ENCODE results near the gene TIMP3. TPM values are rescaled to one million over a fixed set of nuclear protein-coding genes. Genes with fewer than 3 reads are reported as not detected.

Gene TIMP3
- total RNA-seq, 2 experiments from 2014 or later: not detected

DNA sequence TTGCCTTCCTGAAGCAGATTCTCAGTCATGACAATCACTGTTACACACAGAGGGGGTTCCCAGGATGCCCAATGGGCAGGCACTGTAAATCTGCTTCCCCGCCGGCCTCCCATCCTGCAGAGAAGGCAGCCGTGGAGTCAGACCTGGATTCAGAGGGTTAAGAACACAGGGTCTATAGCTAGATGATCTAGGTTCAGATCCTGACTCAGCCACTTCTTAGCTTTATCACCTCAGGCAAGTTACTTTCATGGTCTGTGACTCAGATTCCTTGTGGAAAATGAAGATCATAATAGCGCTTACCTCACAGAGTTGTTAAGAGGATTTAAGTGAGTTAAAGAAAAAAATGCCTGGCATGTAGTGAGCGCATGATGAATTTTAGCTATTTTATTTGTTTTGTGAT is 95.9 kb downstream of the TIMP3 start:
- H3K36me3 Mint-ChIP-seq: no peaks in the 10 kb centered on the region
- ChIA-PET CTCF (no interaction called here), POLR2A (no interaction called here)
- DNase-seq: no peak
- H3K27me3 Mint-ChIP-seq: peaks cover 9% of the 10 kb centered on the region
- H3K27ac Mint-ChIP-seq: no peak overlapping the region
- intact Hi-C loops (cut with micrococcal nuclease): no loop called here
- H3K4me3 Mint-ChIP-seq: no peak overlapping the region
- no peaks in the 10 kb centered on the region for H3K9me3 Mint-ChIP-seq
- H3K4me1 Mint-ChIP-seq (ENCODE audit: low read depth): no peaks in the 10 kb centered on the region

- intact Hi-C loops (cut with micrococcal nuclease): no loop called here
- Mint-ChIP-seq H3K4me1 (ENCODE audit: low read depth) (no peaks in the 10 kb centered on the region), H3K27ac (no peak overlapping the region), H3K36me3 (no peaks in the 10 kb centered on the region), H3K27me3 (no peaks in the 10 kb centered on the region), H3K4me3 (no peak overlapping the region), H3K9me3 (no peaks in the 10 kb centered on the region)
- DNase-seq: no peak
- ChIA-PET CTCF (no interaction called here), POLR2A (no interaction called here)
These were observed 99.6 kb downstream of the TIMP3 start for GRCh38 chr22:32900886-32901635.

GRCh38 chr22:32901925-32902324 is 100.4 kb downstream of the TIMP3 start:
- Mint-ChIP-seq H3K9me3 (no peaks in the 10 kb centered on the region), H3K4me1 (ENCODE audit: low read depth) (no peaks in the 10 kb centered on the region), H3K27ac (no peak overlapping the region), H3K36me3 (no peaks in the 10 kb centered on the region), H3K27me3 (no peaks in the 10 kb centered on the region), H3K4me3 (no peak overlapping the region)
- ChIA-PET CTCF (interaction anchor here (0.6 to 1.6 kb wide), 3 partner anchors 14 to 105 kb away, joined by 3 read pairs; no protein-coding TSS in a partner anchor), POLR2A (no interaction called here)
- DNase-seq: no peak
- intact Hi-C loops (cut with micrococcal nuclease): no loop called here

- CTCF ChIA-PET: interaction anchor here (1.6 kb wide), 1 partner anchor 12 kb away, joined by 3 read pairs; no protein-coding TSS in a partner anchor
- POLR2A ChIA-PET: no interaction called here
- Mint-ChIP-seq H3K27me3 (no peaks in the 10 kb centered on the region), H3K4me3 (no peak overlapping the region), H3K9me3 (no peaks in the 10 kb centered on the region), H3K4me1 (ENCODE audit: low read depth) (no peaks in the 10 kb centered on the region), H3K27ac (no peak overlapping the region), H3K36me3 (no peaks in the 10 kb centered on the region)
- intact Hi-C loops (cut with micrococcal nuclease): no loop called here
- DNase-seq: no peak
These were observed 102.0 kb downstream of the TIMP3 start for GRCh38 chr22:32903507-32903906.

DNA sequence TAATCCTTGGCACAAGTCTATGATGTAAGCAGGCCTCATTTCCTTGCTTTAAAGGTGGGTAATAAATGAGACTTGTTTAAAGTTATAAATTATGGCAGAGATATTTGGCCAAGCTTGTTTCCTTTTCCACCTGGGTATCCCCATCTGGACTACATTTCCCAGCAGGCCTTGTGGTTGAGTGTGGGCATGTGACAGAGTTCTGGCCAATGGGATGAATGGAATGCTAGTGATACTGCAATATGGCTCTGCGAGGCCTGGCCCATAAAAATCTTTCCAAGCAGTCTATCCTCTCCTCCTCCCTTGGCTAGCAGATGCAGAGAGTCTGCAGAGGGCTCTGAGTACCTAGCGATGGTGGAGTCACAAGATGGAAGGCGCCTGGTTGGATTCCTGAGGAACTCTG is 102.5 kb downstream of the TIMP3 start:
- Mint-ChIP-seq H3K9me3 (no peaks in the 10 kb centered on the region), H3K27ac (no peak overlapping the region), H3K4me3 (no peak overlapping the region), H3K36me3 (no peaks in the 10 kb centered on the region), H3K27me3 (no peaks in the 10 kb centered on the region), H3K4me1 (ENCODE audit: low read depth) (no peaks in the 10 kb centered on the region)
- peak; percentile 23 for DNase-seq
- ChIA-PET POLR2A (interaction anchor here (0.6 kb wide), 1 partner anchor 72 kb away, joined by 4 read pairs; no protein-coding TSS in a partner anchor), CTCF (no interaction called here)
- intact Hi-C loops (cut with micrococcal nuclease): no loop called here

DNA sequence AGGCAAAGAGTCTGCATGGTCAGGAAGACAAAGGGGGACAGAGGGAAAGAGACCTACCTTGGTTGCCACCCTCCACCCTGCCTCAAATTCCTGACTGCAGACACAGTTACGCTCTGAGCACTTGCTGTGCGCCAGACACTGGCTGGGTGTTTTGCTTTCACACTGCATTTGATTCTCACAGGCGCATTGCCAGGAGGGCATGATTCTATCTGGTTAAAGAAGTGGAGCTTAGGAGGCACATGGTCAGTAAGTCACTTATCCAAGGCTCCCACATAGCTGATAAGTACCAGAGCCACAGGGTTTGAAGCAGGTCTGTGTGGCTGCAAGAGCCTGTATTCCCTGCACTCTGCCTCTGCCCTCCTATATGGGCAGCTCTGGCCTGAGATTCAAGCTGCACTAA is 103.9 kb downstream of the TIMP3 start:
- Mint-ChIP-seq H3K4me3 (no peak overlapping the region), H3K27me3 (no peaks in the 10 kb centered on the region), H3K27ac (no peak overlapping the region), H3K36me3 (no peaks in the 10 kb centered on the region), H3K9me3 (no peaks in the 10 kb centered on the region), H3K4me1 (ENCODE audit: low read depth) (no peaks in the 10 kb centered on the region)
- intact Hi-C loops (cut with micrococcal nuclease): no loop called here
- ChIA-PET POLR2A (no interaction called here), CTCF (no interaction called here)
- no peak for DNase-seq

- Mint-ChIP-seq H3K27me3 (peaks cover 3% of the 10 kb centered on the region), H3K27ac (no peak overlapping the region), H3K4me1 (ENCODE audit: low read depth) (no peaks in the 10 kb centered on the region), H3K4me3 (no peak overlapping the region), H3K9me3 (no peaks in the 10 kb centered on the region), H3K36me3 (no peaks in the 10 kb centered on the region)
- ChIA-PET CTCF (no interaction called here), POLR2A (no interaction called here)
- no peak for DNase-seq
- intact Hi-C loops (cut with micrococcal nuclease): no loop called here
These were observed 108.3 kb downstream of the TIMP3 start for GRCh38 chr22:32909581-32910428.

- Mint-ChIP-seq H3K27me3 (peaks cover 3% of the 10 kb centered on the region), H3K36me3 (no peaks in the 10 kb centered on the region), H3K9me3 (peaks cover 2% of the 10 kb centered on the region), H3K4me3 (no peak overlapping the region), H3K4me1 (ENCODE audit: low read depth) (no peaks in the 10 kb centered on the region), H3K27ac (no peak overlapping the region)
- intact Hi-C loops (cut with micrococcal nuclease): no loop called here
- no peak for DNase-seq
- CTCF ChIA-PET: no interaction called here
- POLR2A ChIA-PET: no interaction called here
These were observed 108.9 kb downstream of the TIMP3 start for GRCh38 chr22:32910429-32910772.

- Mint-ChIP-seq H3K4me1 (ENCODE audit: low read depth) (no peaks in the 10 kb centered on the region), H3K36me3 (no peaks in the 10 kb centered on the region), H3K4me3 (no peak overlapping the region), H3K27me3 (peaks cover 3% of the 10 kb centered on the region), H3K9me3 (peaks cover 11% of the 10 kb centered on the region), H3K27ac (no peak overlapping the region)
- no peak for DNase-seq
- intact Hi-C loops (cut with micrococcal nuclease): no loop called here
- ChIA-PET CTCF (interaction anchor here (0.9 kb wide), 1 partner anchor 106 kb away, joined by 4 read pairs; no protein-coding TSS in a partner anchor), POLR2A (no interaction called here)
These were observed 110.0 kb downstream of the TIMP3 start for GRCh38 chr22:32911503-32911902.

All from activated CD4-positive, alpha-beta memory T cell treated with anti-CD3 and anti-CD28 coated beads for 36 hours (primary cell).